ENCODE results near the gene SKAP2. TPM values are rescaled to one million over a fixed set of nuclear protein-coding genes. Genes with fewer than 3 reads are reported as not detected.

SKAP2 gene
- total RNA-seq, 1 experiment from 2014 or later: 9.6 TPM

DNA sequence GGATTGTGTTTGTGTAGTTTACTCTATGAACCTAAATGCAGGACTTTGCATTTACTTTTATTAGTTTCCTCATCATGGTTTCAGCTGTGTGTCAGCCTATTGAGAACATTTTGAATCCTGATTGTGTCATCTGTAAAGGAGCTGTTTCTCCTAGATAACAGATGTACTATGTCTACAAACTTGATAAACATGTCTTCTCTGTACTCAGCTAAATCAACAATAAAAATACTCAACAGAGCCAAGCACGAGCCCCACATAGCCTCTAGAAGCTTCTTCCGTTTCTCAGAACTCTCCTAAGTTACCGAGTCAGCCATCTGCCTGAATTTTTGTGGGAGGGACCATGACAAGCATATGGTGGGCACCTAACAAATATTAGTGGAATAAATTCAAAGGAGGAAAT, 234.7 kb downstream of the SKAP2 start:
- Histone ChIP-seq H3K4me2 (ENCODE audit: low read length) (no peak overlapping the region), H3K9ac (ENCODE audit: low read length) (no peak overlapping the region), H3K9me2 (replicated peaks; ENCODE audit: low read length) (no peaks in the 10 kb centered on the region), H3K27ac (ENCODE audit: low read length) (no peak overlapping the region), H3K36me3 (ENCODE audit: low read depth, low read length) (no peaks in the 10 kb centered on the region), H3F3A (ENCODE audit: low read length, unreplicated experiment) (no peaks in the 10 kb centered on the region), H3K4me1 (ENCODE audit: insufficient read depth, low read length) (peaks cover 10% of the 10 kb centered on the region; the same call in 1 of the 2 replicates), H3K9me3 (ENCODE audit: low read length) (no peaks in the 10 kb centered on the region), H2AFZ (ENCODE audit: low read length) (no peak overlapping the region), H3K79me2 (ENCODE audit: low read length) (no peaks in the 10 kb centered on the region), H4K20me1 (ENCODE audit: low read length) (no peaks in the 10 kb centered on the region), H3K27me3 (ENCODE audit: low read length) (no peaks in the 10 kb centered on the region), H3K4me3 (ENCODE audit: low read length) (no peak overlapping the region)
- no TSS peak for BruUV-seq (replicated peaks)
- intact Hi-C loops (cut with micrococcal nuclease): no loop called here
- ChIA-PET CTCF (no interaction called here), POLR2A (ENCODE audit: unreplicated experiment) (no interaction called here)
- ATAC-seq (no peak), DNase-seq (no peak)
- TF ChIP-seq, protein P1, sequence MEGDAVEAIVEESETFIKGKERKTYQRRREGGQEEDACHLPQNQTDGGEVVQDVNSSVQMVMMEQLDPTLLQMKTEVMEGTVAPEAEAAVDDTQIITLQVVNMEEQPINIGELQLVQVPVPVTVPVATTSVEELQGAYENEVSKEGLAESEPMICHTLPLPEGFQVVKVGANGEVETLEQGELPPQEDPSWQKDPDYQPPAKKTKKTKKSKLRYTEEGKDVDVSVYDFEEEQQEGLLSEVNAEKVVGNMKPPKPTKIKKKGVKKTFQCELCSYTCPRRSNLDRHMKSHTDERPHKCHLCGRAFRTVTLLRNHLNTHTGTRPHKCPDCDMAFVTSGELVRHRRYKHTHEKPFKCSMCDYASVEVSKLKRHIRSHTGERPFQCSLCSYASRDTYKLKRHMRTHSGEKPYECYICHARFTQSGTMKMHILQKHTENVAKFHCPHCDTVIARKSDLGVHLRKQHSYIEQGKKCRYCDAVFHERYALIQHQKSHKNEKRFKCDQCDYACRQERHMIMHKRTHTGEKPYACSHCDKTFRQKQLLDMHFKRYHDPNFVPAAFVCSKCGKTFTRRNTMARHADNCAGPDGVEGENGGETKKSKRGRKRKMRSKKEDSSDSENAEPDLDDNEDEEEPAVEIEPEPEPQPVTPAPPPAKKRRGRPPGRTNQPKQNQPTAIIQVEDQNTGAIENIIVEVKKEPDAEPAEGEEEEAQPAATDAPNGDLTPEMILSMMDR (conservative IDR thresholded peaks at IDR 0.05; ENCODE audit: low read depth, low read length): no peak
- TF ChIP-seq EZH2phosphoT487 (IDR thresholded peaks at IDR 0.05; ENCODE audit: borderline replicate concordance, low read length) (no peak), EZH2 (IDR thresholded peaks at IDR 0.05; ENCODE audit: low read length, unreplicated experiment) (no peak)

DNA sequence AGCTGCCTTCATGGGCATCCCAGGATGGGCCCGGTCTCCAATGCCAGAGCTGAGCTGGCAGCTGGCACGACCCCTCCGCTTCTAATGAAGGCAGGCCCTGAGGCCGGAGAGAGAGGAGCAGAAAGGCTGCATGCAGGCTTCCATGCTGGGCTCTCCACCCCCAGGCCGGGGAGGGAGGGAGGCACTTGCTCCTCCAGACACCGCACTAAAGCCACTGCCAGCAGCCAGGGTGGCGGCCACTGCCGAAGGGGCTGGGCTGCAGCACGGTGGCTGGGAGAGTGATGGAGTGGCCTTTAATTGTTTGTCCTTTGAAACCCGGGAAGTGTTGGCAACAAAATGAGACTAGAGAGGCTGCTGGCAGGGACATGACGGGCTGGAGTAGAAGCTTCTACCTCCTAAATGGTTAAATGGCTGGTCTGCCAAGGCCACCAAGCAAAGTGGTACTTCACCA, 236.5 kb downstream of the SKAP2 start:
- DNase-seq (no peak), ATAC-seq (no peak)
- TF ChIP-seq EZH2phosphoT487 (IDR thresholded peaks at IDR 0.05; ENCODE audit: borderline replicate concordance, low read length): no peak
- TF ChIP-seq, protein P1 (conservative IDR thresholded peaks at IDR 0.05; ENCODE audit: low read depth, low read length): no peak
- TF ChIP-seq EZH2 (IDR thresholded peaks at IDR 0.05; ENCODE audit: low read length, unreplicated experiment): no peak
- BruUV-seq (replicated peaks): no TSS peak
- Histone ChIP-seq H3F3A (ENCODE audit: low read length, unreplicated experiment) (no peaks in the 10 kb centered on the region), H3K36me3 (ENCODE audit: low read depth, low read length) (no peaks in the 10 kb centered on the region), H3K9me2 (replicated peaks; ENCODE audit: low read length) (no peaks in the 10 kb centered on the region), H2AFZ (ENCODE audit: low read length) (no peak overlapping the region), H3K27ac (ENCODE audit: low read length) (no peak overlapping the region), H3K27me3 (ENCODE audit: low read length) (no peaks in the 10 kb centered on the region), H3K9me3 (ENCODE audit: low read length) (no peaks in the 10 kb centered on the region), H3K9ac (ENCODE audit: low read length) (no peak overlapping the region), H3K79me2 (ENCODE audit: low read length) (no peaks in the 10 kb centered on the region), H4K20me1 (ENCODE audit: low read length) (no peaks in the 10 kb centered on the region), H3K4me1 (ENCODE audit: insufficient read depth, low read length) (no peaks in the 10 kb centered on the region), H3K4me3 (ENCODE audit: low read length) (no peak overlapping the region), H3K4me2 (ENCODE audit: low read length) (no peak overlapping the region)
- intact Hi-C loops (cut with micrococcal nuclease): no loop called here
- ChIA-PET CTCF (no interaction called here), POLR2A (ENCODE audit: unreplicated experiment) (interaction anchor here (0.7 kb wide), 1 partner anchor 15 kb away, joined by 5 read pairs; no protein-coding TSS in a partner anchor)

GRCh38 chr7:26627221-26627620, 237.2 kb downstream of the SKAP2 start:
- no peaks in the 10 kb centered on the region for H3K36me3 ChIP-seq (ENCODE audit: low read depth, low read length)
- no TSS peak for BruUV-seq (replicated peaks)

More at GRCh38 chr7:26627221-26627620, 237.2 kb downstream of the SKAP2 start:
- Histone ChIP-seq H3K4me1 (ENCODE audit: insufficient read depth, low read length) (no peaks in the 10 kb centered on the region), H3K27me3 (ENCODE audit: low read length) (no peaks in the 10 kb centered on the region), H3K9me3 (ENCODE audit: low read length) (no peaks in the 10 kb centered on the region), H3K4me2 (ENCODE audit: low read length) (no peak overlapping the region), H3F3A (ENCODE audit: low read length, unreplicated experiment) (no peaks in the 10 kb centered on the region), H3K9me2 (replicated peaks; ENCODE audit: low read length) (no peaks in the 10 kb centered on the region), H2AFZ (ENCODE audit: low read length) (no peak overlapping the region), H3K79me2 (ENCODE audit: low read length) (no peaks in the 10 kb centered on the region), H4K20me1 (ENCODE audit: low read length) (no peaks in the 10 kb centered on the region), H3K27ac (ENCODE audit: low read length) (no peak overlapping the region), H3K9ac (ENCODE audit: low read length) (no peak overlapping the region), H3K4me3 (ENCODE audit: low read length) (no peak overlapping the region)
- intact Hi-C loops (cut with micrococcal nuclease): no loop called here
- ChIA-PET CTCF (no interaction called here), POLR2A (ENCODE audit: unreplicated experiment) (no interaction called here)
- no peak for ATAC-seq
- TF ChIP-seq EZH2 (IDR thresholded peaks at IDR 0.05; ENCODE audit: low read length, unreplicated experiment) (no peak), EZH2phosphoT487 (IDR thresholded peaks at IDR 0.05; ENCODE audit: borderline replicate concordance, low read length) (no peak)
- TF ChIP-seq, protein P1 (conservative IDR thresholded peaks at IDR 0.05; ENCODE audit: low read depth, low read length): no peak
- DNase-seq: no peak
